K562 (cell line): Measurements from ENCODE around the gene NFIB. TPM values are rescaled to one million over a fixed set of nuclear protein-coding genes. Genes with fewer than 3 reads are reported as not detected.

ENCODE experiments used
- ATAC-seq: fragments of 200-7000 bp; cut with Tn5 transposase; 3 replicates; pipeline ENCODE4 v1.9.1; 2020; ENCODE audit warnings: moderate library complexity
- BruUV-seq: library from RNA; stranded (reverse); fragments of 400-500 nt; replicated peaks from 2 replicates; lab custom pipeline; 2021; lab: Mats Ljungman, UMichigan
- CTCF ChIA-PET: fragments of 300-600 bp; formaldehyde crosslinking; extraction: SDS; loops from one replicate; lab custom pipeline; 2021; ENCODE audit warnings: low intra/inter-chr PET ratio; lab: Yijun Ruan, JAX
- POLR2A ChIA-PET: fragments of 300-600, 350-650 bp; sonication (Branson Sonifier 250); formaldehyde crosslinking; extraction: SDS; loops from one replicate; lab custom pipeline; 2021; ENCODE audit warnings: antibody characterized with exemption, inconsistent platforms; lab: Yijun Ruan, JAX
- DNase-seq, 4 experiments: peaks; one replicate each; pipeline versions ENCODE4 v3.0.0 to v3.0.0-alpha.2; 2011 to 2018; ENCODE audit warnings: low spot score in 3 of 4, mixed read lengths in 3 of 4; ENCODE audit errors: extremely low read depth in 1 of 4
- FAIRE-seq: peaks from 2 replicates; lab custom pipeline; 2011; peaks lifted over from hg19 to GRCh38; lab: Jason Lieb, UNC
- H2AFZ ChIP-seq: 2 replicates; pipeline ENCODE4 v1.6.0; 2011; ENCODE audit warnings: low read depth, low read length, control low read depth, inconsistent platforms
- H3K27ac ChIP-seq: fragments of 200-600 bp; 3 replicates; pipeline ENCODE4 v1.8.0; 2011; ENCODE audit warnings: low read depth, mild to moderate bottlenecking, control low read depth, inconsistent platforms, low read length, moderate library complexity, mixed read lengths; ENCODE audit errors: extremely low read depth
- H3K27me3 ChIP-seq, 2 experiments: fragments of 300-600 bp in 1 of 2; 2 replicates in 1 of 2; 3 replicates in 1 of 2; pipeline versions ENCODE4 v1.6.0 to v1.8.0; 2011; ENCODE audit warnings: inconsistent platforms in 2 of 2, low read length in 2 of 2, mild to moderate bottlenecking in 1 of 2, mixed read lengths in 1 of 2, moderate library complexity in 1 of 2; ENCODE audit not compliant: control insufficient read depth in 2 of 2, insufficient read depth in 2 of 2
- H3K36me3 ChIP-seq: fragments of 300-600 bp; 3 replicates; pipeline ENCODE4 v1.8.0; 2011; ENCODE audit warnings: mild to moderate bottlenecking, low read length, inconsistent platforms; ENCODE audit not compliant: control insufficient read depth, insufficient read depth
- H3K4me1 ChIP-seq, 2 experiments: fragments of 200-600 bp in 1 of 2; replicated peaks in 1 of 2; 2 replicates in 1 of 2; 3 replicates in 1 of 2; pipeline versions ENCODE4 v1.5.1 to v1.8.0; 2011; ENCODE audit warnings: inconsistent platforms in 2 of 2, low read length in 2 of 2, mild to moderate bottlenecking in 1 of 2, mixed read lengths in 1 of 2, moderate library complexity in 1 of 2; ENCODE audit not compliant: control insufficient read depth in 2 of 2, insufficient read depth in 2 of 2
- H3K4me2 ChIP-seq: 2 replicates; pipeline ENCODE4 v1.6.1; 2011; ENCODE audit warnings: low read length, control low read depth, inconsistent platforms, mixed read lengths; ENCODE audit not compliant: insufficient read depth
- H3K4me3 ChIP-seq: fragments of 200-600 bp; sonication (generic), shearing (Covaris generic); 2 replicates; pipeline ENCODE4 v1.5.1; 2016; ENCODE audit warnings: control low read depth, inconsistent platforms
- H3K79me2 ChIP-seq: fragments of 200-600 bp; 3 replicates; pipeline ENCODE4 v1.8.0; 2011; ENCODE audit warnings: low read length, inconsistent platforms; ENCODE audit not compliant: control insufficient read depth, insufficient read depth
- H3K9ac ChIP-seq, 2 experiments: 2 replicates each; pipeline versions ENCODE4 v1.6.0 to v1.6.1; 2011; ENCODE audit warnings: low read depth in 2 of 2, low read length in 2 of 2, control low read depth in 1 of 2, inconsistent platforms in 1 of 2, mild to moderate bottlenecking in 1 of 2, mixed read lengths in 1 of 2; ENCODE audit not compliant: insufficient read depth in 1 of 2
- H3K9me1 ChIP-seq: one replicate; pipeline ENCODE4 v1.6.0; 2011; ENCODE audit warnings: inconsistent platforms, mild to moderate bottlenecking, low read length, moderate library complexity; ENCODE audit not compliant: control insufficient read depth, insufficient read depth
- H3K9me3 ChIP-seq: replicated peaks from 2 replicates; pipeline ENCODE4 v1.5.1; 2011; ENCODE audit warnings: low read depth, low read length, inconsistent platforms; ENCODE audit not compliant: control insufficient read depth, insufficient read depth
- H4K20me1 ChIP-seq: replicated peaks from 2 replicates; pipeline ENCODE4 v1.6.1; 2011; ENCODE audit warnings: low read length, inconsistent platforms, mixed read lengths; ENCODE audit not compliant: control insufficient read depth, insufficient read depth
- ERF ChIP-seq: fragments of 450-650 bp; formaldehyde crosslinking; IDR thresholded peaks from 2 replicates; pipeline ENCODE4 v1.4.0; 2020; ENCODE audit warnings: mild to moderate bottlenecking, mixed read lengths
- HMG20B ChIP-seq: fragments of 250-450 bp; sonication (Bioruptor Pico); IDR thresholded peaks from 2 replicates; pipeline ENCODE4 v1.5.0; 2021; ENCODE audit warnings: mild to moderate bottlenecking
- POLR3A ChIP-seq: IDR thresholded peaks from 2 replicates; pipeline ENCODE4 v1.6.1; 2011; ENCODE audit warnings: borderline replicate concordance, mild to moderate bottlenecking, moderate library complexity; ENCODE audit not compliant: insufficient read length, insufficient read depth; ENCODE audit errors: extremely low read depth
- SRSF3 ChIP-seq: fragments of 200-400 bp; formaldehyde crosslinking; IDR thresholded peaks from 2 replicates; pipeline ENCODE4 v1.6.1; 2016; ENCODE audit warnings: mild to moderate bottlenecking, low read length, moderate library complexity; ENCODE audit not compliant: insufficient read depth
- TCF3 ChIP-seq: sonication (generic); formaldehyde crosslinking; IDR thresholded peaks from 2 replicates; pipeline ENCODE4 v1.4.0; 2020; ENCODE audit warnings: mild to moderate bottlenecking, missing genetic modification reagents
- TEAD2 ChIP-seq: fragments of 450-650 bp; IDR thresholded peaks from 2 replicates; pipeline ENCODE4 v1.6.1; 2016; ENCODE audit warnings: missing genetic modification characterization, control low read depth, missing compliant biosample characterization
- U2AF2 ChIP-seq: fragments of 200-400 bp; formaldehyde crosslinking; optimal IDR thresholded peaks from 2 replicates; pipeline ENCODE3; 2017; ENCODE audit warnings: low read depth, mild to moderate bottlenecking, low read length
- WHSC1 ChIP-seq: IDR thresholded peaks from one replicate; pipeline ENCODE4 v1.6.1; 2012; ENCODE audit warnings: low read length, control low read depth, inconsistent platforms
- ZNF121 ChIP-seq: sonication (generic); formaldehyde crosslinking; conservative IDR thresholded peaks from 2 replicates; pipeline ENCODE4 v1.8.0; 2022; ENCODE audit warnings: missing genetic modification reagents
- ZNF57 ChIP-seq: fragments of 450-650 bp; formaldehyde crosslinking; IDR thresholded peaks from 2 replicates; pipeline ENCODE4 v1.4.0; 2020; ENCODE audit warnings: mild to moderate bottlenecking, moderate library complexity
- ZNF785 ChIP-seq: fragments of 250-450 bp; sonication (Bioruptor Pico); IDR thresholded peaks from 2 replicates; pipeline ENCODE4 v1.4.0; 2020; ENCODE audit warnings: mild to moderate bottlenecking
- WGBS: fragments of 100-300 bp; shearing (Covaris generic); methylation state at CpG from one replicate; pipeline ENCODE4 v1.1.6; 2016; ENCODE audit warnings: low coverage, mixed read lengths; ENCODE audit not compliant: insufficient coverage; ENCODE audit errors: missing lambda C conversion rate; 5-methylcytosine and 5-hydroxymethylcytosine counted together
- in situ Hi-C: fragments of 300-500 bp; cut with MboI; formaldehyde crosslinking; loops from 4 replicates; pipeline ENCODE4 v1.15.0; 2018; ENCODE audit warnings: inconsistent platforms, mixed read lengths
- intact Hi-C: fragments of 100-400 bp; cut with micrococcal nuclease; formaldehyde crosslinking; loops from 2 replicates; pipeline ENCODE4 v1.14.2; 2022
- polyA plus RNA-seq, 8 experiments: library from polyadenylated mRNA; depleted of rRNA in 4 of 8; stranded (reverse) in 5 of 8; unstranded in 3 of 8; fragments of >200 nt; fragmentation: Nextera tagmentation in 2 of 8; fragmentation: Illumina TruSeq in 1 of 8; extraction: Ambion mirVana in 2 of 8; extraction: Trizol in 1 of 8; gene quantifications; 2 replicates each; pipeline versions ENCODE4 v1.2.1 to v1.2.3, GENCODE V29; 2011 to 2014; ENCODE audit warnings: inconsistent platforms in 1 of 8, missing spikeins in 1 of 8
- total RNA-seq, 7 experiments: library from RNA; depleted of rRNA in 6 of 7; stranded (reverse); fragments of >200 nt in 6 of 7; fragmentation: Illumina TruSeq in 2 of 7; extraction: Trizol in 2 of 7; gene quantifications; 2 replicates each; pipeline versions ENCODE4 v1.2.1 to v1.2.3, GENCODE V29; 2011 to 2021; ENCODE audit warnings: low replicate concordance in 1 of 7
- TF ChIP-seq, protein P1 (sequence below): sonication (generic); formaldehyde crosslinking; IDR thresholded peaks from 2 replicates; pipeline ENCODE4 v1.9.0; 2022; ENCODE audit warnings: mild to moderate bottlenecking, missing genetic modification reagents
- TF ChIP-seq, protein P2 (sequence below): fragments of 250-450 bp; sonication (Bioruptor Pico); IDR thresholded peaks from 2 replicates; pipeline ENCODE4 v1.8.0; 2021; ENCODE audit warnings: mild to moderate bottlenecking, moderate library complexity
- TF ChIP-seq, protein P3 (sequence below), 2 experiments: IDR thresholded peaks in 1 of 2; conservative IDR thresholded peaks in 1 of 2; 2 replicates each; pipeline ENCODE4 v1.6.1; 2016; ENCODE audit warnings: low read depth in 2 of 2, mild to moderate bottlenecking in 1 of 2, missing compliant biosample characterization in 1 of 2, missing genetic modification characterization in 1 of 2, moderate library complexity in 1 of 2

The NFIB gene
- total and polyA plus RNA-seq, 9 of the 15 experiments (the other 6 are each of a cell fraction or from before 2014, with no cell fraction given), result 1.2 to 3.3 (median 1.9) TPM

- no peak for TF ChIP-seq POLR3A
- TF ChIP-seq U2AF2, result no peak
- TF ChIP-seq, protein P1, sequence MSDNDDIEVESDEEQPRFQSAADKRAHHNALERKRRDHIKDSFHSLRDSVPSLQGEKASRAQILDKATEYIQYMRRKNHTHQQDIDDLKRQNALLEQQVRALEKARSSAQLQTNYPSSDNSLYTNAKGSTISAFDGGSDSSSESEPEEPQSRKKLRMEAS, result no peak
- TF ChIP-seq, protein P2, sequence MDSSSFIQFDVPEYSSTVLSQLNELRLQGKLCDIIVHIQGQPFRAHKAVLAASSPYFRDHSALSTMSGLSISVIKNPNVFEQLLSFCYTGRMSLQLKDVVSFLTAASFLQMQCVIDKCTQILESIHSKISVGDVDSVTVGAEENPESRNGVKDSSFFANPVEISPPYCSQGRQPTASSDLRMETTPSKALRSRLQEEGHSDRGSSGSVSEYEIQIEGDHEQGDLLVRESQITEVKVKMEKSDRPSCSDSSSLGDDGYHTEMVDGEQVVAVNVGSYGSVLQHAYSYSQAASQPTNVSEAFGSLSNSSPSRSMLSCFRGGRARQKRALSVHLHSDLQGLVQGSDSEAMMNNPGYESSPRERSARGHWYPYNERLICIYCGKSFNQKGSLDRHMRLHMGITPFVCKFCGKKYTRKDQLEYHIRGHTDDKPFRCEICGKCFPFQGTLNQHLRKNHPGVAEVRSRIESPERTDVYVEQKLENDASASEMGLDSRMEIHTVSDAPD, result no peak
These were observed 2.1 kb upstream of the NFIB start (continued) for GRCh38 chr9:14315875-14316601.

GRCh38 chr9:14314929-14315874, 1.3 kb upstream of the NFIB start:
- Histone ChIP-seq H3K9me3 (no peaks in the 10 kb centered on the region), H3K27me3 (0 out of 5 replicates have a peak, but pooled peaks cover 0 to 6% of the 10 kb centered on the region in 2 experiments), H3K4me2 (peak overlapping the region; percentile 66), H4K20me1 (no peaks in the 10 kb centered on the region), H3K36me3 (no peaks in the 10 kb centered on the region), H3K4me3 (peak overlapping the region; percentile 50), H3K4me1 (peaks cover 5 to 28% of the 10 kb centered on the region in 2 experiments; a peak in 4 of 5 replicates), H2AFZ (peak overlapping the region; percentile 79), H3K9me1 (no peaks in the 10 kb centered on the region), H3K9ac (peak overlapping the region; percentile 63 to 82), H3K27ac (peak overlapping the region; percentile 72), H3K79me2 (no peaks in the 10 kb centered on the region)
- in situ Hi-C loops, result no loop called here
- ATAC-seq (peak; percentile 74), DNase-seq (peak; percentile 70 to 78 (median 74)), FAIRE-seq (no peak)
- ChIA-PET CTCF (no interaction called here), POLR2A (interaction anchor here (0.6 kb wide), 2 partner anchors 42 to 65 kb away, joined by 3 read pairs; no protein-coding TSS in a partner anchor)
- intact Hi-C loops, result no loop called here
- 0% methylated on average over 16 of the region's 109 CpGs for WGBS
- BruUV-seq, result no TSS peak
- TF ChIP-seq, protein P3, sequence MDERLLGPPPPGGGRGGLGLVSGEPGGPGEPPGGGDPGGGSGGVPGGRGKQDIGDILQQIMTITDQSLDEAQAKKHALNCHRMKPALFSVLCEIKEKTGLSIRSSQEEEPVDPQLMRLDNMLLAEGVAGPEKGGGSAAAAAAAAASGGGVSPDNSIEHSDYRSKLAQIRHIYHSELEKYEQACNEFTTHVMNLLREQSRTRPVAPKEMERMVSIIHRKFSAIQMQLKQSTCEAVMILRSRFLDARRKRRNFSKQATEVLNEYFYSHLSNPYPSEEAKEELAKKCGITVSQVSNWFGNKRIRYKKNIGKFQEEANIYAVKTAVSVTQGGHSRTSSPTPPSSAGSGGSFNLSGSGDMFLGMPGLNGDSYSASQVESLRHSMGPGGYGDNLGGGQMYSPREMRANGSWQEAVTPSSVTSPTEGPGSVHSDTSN (CRISPR knock-in tag; IDR thresholded peaks at IDR 0.05; ENCODE audit: low read depth), result no peak
- TF ChIP-seq, protein P3 (tag; conservative IDR thresholded peaks at IDR 0.05; ENCODE audit: low read depth), result no peak
- TF ChIP-seq ERF (CRISPR knock-in tag) (no peak), TEAD2 (tag) (no peak), ZNF57 (CRISPR knock-in tag) (no peak), HMG20B (CRISPR knock-in tag) (no peak), ZNF121 (no peak), ZNF785 (no peak), WHSC1 (no peak), TCF3 (CRISPR knock-in tag) (no peak), SRSF3 (no peak)
